Right renal pelvis (tissue), 4 donors: ENCODE measurements around the gene GRM7. TPM values are rescaled to one million over a fixed set of nuclear protein-coding genes. Genes with fewer than 3 reads are reported as not detected.

Experiments
- DNase-seq, 4 donors: peaks; one replicate each; pipeline ENCODE4 v3.0.0-alpha.2; 2013; ENCODE audit warnings: low read depth in 4 of 4, low spot score in 3 of 4, missing footprints in 1 of 4
- polyA plus RNA-seq, 4 donors: library from polyadenylated mRNA; unstranded; fragments of 120-200 nt; gene quantifications; one replicate each; pipeline ENCODE4 v1.2.1, GENCODE V29; 2013; ENCODE audit not compliant: insufficient read length in 4 of 4

GRM7 gene
- polyA plus RNA-seq, 4 donors, result 1.6 to 3.2 (median 2.2) TPM

GRCh38 chr3:7687428-7688147 is 826.7 kb downstream of the GRM7 start:
- DNase-seq, result no peak

GRCh38 chr3:7692866-7693265 is 832.0 kb downstream of the GRM7 start:
- DNase-seq, result no peak

DNA sequence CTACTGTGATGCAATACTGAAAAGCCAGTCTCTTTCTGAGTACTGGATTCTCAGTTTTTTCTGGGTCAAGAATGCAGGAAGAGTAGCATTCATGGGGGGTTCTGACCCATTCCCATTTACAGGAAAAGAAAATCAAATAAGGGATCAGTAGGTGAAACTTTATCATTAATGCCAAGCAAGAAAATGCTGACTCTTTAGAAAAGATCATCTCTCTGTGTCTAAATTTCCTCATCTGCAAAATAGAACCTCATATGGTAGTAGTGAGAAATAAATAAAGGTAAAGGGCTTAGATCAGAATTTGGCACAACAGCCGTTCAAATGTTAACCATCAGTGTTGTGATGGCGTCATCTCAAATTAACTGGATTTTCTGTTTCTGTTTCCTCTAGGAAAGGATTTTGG is 833.1 kb downstream of the GRM7 start:
- DNase-seq, result no peak

DNA sequence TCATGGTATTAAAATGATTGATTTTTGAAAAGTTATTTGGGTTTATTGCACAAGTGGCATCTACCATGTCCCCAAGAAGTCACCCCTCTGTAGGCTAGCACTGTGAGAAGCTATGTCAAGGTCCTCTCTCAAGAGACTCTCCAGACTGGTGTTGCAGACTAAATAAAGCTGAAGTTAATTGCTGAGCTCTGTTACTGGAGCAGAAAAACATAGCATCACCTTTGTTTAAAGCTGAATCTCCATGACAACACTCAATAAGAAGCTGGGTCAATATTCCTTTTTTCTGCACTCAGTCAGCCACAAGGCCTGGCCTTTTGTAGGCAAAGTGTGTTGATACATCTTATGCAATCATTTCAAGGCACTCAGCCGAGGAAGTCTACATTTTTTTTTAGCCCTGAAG is 834.1 kb downstream of the GRM7 start:
- no peak for DNase-seq

DNA sequence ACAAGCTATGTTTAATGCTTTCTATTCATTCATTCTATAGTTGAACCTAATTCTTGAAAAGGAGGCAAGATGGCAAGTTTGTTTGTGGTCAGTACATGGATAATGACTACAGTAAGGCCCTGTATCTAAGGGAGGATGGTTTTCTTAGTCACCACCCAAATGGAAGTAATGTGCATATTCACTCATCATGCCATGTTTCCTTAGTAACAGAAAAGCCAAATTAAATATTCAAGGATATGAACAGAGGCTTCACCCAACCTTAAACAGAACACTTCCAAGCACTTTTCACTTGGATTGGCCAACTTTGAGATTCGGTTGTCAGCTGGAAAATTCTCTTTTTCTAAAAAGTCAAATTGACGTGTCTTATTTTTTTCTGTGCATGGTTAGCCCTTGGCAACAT is 835.4 kb downstream of the GRM7 start:
- DNase-seq, result no peak

DNA sequence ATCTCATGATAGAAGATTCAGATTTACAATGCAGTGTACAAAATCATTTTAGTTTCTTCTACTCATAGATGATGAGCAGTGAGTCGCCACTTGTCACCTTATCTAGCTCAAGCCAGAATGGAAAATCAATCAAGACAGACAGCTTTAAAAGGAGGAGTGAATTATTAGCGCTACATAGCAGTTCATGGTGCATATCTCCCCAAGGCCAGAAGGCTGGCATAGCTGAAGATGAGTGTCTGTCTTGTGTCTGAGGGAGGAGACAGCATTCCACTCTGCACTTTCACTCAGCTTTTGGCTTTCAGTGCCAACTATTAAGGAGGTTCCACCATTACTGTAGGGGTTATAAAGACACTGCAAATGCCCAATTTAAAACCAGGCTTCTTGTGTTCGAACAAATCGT is 836.6 kb downstream of the GRM7 start:
- no peak for DNase-seq

DNA sequence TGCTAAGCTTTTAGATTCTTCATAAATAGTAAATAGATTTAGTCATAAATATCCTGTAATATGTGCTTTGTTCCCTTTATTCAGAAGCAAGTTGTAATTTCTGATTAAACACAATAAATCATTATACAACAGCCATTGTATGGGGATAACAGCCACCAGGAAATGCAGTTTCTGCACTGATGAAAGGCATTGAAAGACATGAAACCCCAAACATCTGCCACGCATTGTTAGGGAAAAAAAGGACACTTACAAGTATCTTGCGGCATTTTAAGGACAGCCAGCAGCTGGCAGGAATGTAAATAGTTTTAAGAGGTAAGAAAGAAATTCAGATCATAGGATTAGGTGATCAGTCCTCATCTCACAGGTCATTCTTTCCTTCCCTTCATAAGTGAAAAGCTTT is 839.6 kb downstream of the GRM7 start:
- no peak for DNase-seq

DNA sequence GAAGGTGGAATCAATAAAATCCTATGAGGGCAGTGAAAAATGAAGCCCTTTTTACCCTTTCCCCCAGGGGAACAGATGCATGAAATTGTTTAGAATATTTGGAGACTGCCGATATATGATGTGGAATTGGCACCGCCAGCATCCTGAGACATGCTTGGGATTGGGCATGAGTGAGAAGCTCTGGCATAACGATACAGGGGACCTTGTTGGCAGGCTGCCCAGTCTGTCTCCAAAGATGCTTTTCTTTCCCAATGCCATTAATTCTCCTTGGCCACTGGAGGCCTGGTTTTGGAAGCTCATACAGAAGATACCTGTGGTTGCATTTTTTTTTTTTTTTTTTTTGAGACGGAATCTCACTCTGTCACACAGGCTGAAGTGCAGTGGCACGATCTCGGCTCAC is 840.1 kb downstream of the GRM7 start:
- DNase-seq, result no peak

DNA sequence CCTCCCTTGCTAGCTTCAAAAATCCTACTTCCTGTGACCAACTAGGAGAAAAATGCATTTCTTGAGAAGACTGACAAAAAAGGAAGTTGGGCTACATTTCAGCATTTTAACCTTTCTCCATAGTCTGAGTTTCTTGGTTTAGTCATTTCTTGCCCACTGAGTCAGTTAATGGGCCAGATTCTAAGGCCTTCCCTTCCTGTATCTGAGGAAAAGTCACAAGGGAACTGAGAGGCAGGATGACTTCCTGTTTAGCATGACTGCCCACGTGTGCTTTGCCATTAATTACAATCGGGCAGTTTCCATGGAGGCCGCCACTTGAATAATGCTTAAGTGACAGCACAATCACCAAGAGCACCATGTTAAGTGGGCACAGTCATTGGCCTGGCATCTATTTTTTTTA is 846.3 kb downstream of the GRM7 start:
- no peak for DNase-seq

GRCh38 chr3:7709376-7710082 is 848.6 kb downstream of the GRM7 start:
- DNase-seq, result no peak

DNA sequence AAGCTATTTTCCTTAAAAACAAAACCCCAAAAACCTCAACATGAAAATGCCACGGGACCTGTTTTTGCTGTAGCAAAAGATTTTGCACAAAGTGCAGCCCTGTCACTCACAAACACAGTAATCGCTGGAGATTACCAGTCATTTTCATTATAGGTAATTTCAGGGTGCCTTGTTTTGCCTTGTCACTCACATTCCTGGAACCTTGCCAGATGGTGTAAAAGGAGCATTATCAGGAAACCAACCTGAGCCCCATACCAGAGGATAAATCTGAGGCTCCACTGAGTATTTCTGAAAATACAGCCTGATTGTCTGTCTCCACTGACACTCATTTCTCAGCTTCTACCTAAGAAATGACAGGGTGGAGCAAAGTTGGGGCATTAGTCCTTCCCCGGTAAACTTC is 849.4 kb downstream of the GRM7 start:
- DNase-seq, result no peak

GRCh38 chr3:7713724-7714123 is 852.8 kb downstream of the GRM7 start:
- no peak for DNase-seq

DNA sequence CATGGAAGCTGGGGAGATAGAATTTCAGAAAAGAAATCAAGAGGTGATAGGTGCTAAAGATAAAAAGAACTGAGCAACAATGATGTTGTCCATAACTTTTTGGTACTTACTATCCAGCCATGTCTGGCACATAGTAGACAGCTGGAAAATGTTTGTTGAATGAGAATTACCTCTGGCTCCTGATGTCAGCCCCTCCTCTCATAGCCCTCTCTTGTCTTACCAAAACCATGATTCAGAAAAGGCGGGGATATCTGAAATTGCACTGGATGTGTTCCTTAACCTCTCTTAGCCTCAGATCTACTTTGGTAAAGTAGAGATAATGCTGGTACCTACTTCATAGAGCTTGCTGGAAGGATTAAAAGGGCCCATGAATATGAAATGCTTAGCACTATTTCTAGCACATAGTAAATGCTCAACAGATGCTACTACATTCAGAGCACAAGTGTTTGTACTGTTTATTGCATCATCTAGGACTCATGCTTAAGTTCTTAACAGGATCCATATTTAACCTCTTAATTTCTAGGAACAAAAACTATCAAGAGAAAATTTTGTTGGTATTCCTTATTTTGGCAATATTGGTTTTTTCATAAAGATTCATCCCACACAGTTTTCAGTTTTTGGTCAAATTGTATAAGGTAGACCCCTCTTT is 859.9 kb downstream of the GRM7 start:
- DNase-seq, result no peak

GRCh38 chr3:7721869-7722268 is 861.0 kb downstream of the GRM7 start:
- no peak for DNase-seq

- DNase-seq, result no peak
Observed at GRCh38 chr3:7728566-7729519, 867.9 kb downstream of the GRM7 start.

GRCh38 chr3:7733933-7734332 is 873.0 kb downstream of the GRM7 start:
- no peak for DNase-seq

- no peak for DNase-seq
Observed at GRCh38 chr3:7734456-7734855, 873.5 kb downstream of the GRM7 start.

- DNase-seq, result no peak
Observed at GRCh38 chr3:7737263-7737662, 876.3 kb downstream of the GRM7 start.

DNA sequence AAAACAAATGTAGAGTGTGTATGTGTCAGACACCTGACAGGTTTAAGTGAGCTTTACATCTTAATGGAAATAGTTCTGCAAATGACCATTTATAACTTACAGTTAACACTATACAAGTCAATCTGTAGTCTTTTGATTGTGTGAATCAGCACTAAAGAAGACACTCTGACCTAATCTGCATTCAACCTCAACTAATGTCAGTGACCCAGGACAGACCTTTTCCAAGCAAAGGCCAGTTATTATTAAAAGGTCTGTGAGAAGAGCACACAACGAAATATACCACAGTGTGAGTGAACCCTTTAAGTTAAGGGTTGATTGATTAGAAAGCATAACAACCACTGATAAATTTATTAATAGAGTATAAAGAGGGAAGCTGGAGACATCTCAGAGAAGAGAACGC is 878.8 kb downstream of the GRM7 start:
- DNase-seq, result no peak

DNA sequence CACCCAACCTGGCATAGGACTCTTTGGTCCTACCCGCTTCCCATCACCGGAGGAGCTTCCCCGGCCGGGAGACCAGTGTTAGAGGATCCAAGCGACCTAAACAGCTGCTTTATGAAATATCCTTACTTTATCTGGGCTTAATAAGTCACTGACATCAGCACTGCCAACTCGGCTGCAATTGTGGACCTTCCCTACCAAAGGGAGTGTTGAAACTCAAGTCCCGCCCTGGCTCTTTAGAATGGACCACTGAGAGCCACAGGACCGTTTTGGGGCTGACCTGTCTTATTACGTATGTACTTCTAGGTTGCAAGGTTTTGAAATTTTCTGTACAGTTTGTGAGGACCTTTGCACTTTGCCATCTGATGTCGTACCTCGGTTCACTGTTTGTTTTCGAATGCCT is 879.5 kb downstream of the GRM7 start:
- DNase-seq, result no peak

DNA sequence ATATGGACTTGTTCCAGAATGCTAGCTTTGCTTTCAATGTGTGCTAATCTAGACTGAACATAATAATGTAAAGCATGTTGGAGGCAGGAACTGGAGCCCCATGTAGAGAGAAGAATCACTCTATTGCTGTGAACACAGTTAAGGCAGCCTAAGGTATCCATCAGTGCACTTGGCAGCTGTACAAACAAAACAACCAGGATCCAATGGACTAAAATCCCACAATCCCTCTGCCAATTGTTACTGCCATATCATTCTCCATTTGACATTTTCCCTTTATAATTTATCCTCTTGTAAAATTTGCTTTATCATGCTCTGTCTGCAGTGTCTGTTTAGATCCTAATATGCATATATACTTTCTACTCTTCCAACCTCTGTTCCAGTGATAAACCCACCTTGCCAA is 883.9 kb downstream of the GRM7 start:
- DNase-seq, result no peak
